ENCODE data around the gene PAK6.

Gene PAK6

DNA sequence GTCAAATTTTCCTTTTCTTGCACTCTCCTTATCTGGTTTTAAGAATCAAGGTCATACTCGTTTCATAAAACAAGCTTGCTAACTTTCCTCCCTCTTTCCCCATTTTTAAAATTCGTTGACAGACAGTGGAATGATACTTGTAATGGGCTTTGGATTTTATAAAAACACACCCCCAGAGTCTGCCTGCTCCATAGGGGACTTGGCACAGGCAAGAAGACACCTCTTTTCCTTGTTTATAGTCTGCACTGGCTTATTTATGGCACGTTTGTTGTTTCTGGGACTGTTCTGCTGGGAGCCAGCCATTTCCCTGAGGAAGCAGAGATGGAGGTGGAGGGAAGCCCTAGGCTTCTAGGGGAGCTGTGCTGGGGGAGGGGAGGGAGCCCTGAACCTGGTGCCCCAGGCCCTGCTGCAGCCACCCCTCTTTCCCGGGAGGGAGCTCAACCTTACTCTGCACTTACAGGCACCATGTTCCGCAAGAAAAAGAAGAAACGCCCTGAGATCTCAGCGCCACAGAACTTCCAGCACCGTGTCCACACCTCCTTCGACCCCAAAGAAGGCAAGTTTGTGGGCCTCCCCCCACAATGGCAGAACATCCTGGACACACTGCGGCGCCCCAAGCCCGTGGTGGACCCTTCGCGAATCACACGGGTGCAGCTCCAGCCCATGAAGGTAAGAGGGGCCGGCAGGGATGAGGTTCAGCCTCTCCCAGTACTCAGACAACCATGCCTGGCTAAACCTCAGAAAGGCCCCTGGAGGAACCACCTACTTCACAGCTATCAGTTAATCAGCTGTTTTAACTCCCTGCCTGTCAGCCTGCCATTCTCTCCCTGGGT, 25.7 kb downstream of the PAK6 start:
- H3K79me2 ChIP-seq (ENCODE audit: insufficient read depth, low read length), result no peaks in the 10 kb centered on the region
- H3F3A ChIP-seq (ENCODE audit: low read depth), result no peaks in the 10 kb centered on the region
- no peaks in the 10 kb centered on the region for H3K4me1 ChIP-seq (ENCODE audit: insufficient read depth, low read length, poor library complexity, severe bottlenecking)
- H3K4me2 ChIP-seq (ENCODE audit: low read depth, low read length, poor library complexity, severe bottlenecking), result no peak overlapping the region
- no peak overlapping the region for H3K4me3 ChIP-seq (ENCODE audit: low read length, poor library complexity, severe bottlenecking)
- TF ChIP-seq, protein P1, sequence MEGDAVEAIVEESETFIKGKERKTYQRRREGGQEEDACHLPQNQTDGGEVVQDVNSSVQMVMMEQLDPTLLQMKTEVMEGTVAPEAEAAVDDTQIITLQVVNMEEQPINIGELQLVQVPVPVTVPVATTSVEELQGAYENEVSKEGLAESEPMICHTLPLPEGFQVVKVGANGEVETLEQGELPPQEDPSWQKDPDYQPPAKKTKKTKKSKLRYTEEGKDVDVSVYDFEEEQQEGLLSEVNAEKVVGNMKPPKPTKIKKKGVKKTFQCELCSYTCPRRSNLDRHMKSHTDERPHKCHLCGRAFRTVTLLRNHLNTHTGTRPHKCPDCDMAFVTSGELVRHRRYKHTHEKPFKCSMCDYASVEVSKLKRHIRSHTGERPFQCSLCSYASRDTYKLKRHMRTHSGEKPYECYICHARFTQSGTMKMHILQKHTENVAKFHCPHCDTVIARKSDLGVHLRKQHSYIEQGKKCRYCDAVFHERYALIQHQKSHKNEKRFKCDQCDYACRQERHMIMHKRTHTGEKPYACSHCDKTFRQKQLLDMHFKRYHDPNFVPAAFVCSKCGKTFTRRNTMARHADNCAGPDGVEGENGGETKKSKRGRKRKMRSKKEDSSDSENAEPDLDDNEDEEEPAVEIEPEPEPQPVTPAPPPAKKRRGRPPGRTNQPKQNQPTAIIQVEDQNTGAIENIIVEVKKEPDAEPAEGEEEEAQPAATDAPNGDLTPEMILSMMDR (conservative IDR thresholded peaks at IDR 0.05; ENCODE audit: low read length), result no peak
- no peak for TF ChIP-seq EZH2phosphoT487 (IDR thresholded peaks at IDR 0.05; ENCODE audit: borderline replicate concordance)
- no peak overlapping the region for H3K9ac ChIP-seq (ENCODE audit: low read depth, low read length, poor library complexity, severe bottlenecking)
- no peaks in the 10 kb centered on the region for H3K9me2 ChIP-seq (replicated peaks; ENCODE audit: low read depth, low read length)
- H3K36me3 ChIP-seq (ENCODE audit: insufficient read depth, low read length), result no peaks in the 10 kb centered on the region
- no peaks in the 10 kb centered on the region for H4K20me1 ChIP-seq (ENCODE audit: insufficient read depth, low read length, poor library complexity, severe bottlenecking)
- H3K9me3 ChIP-seq (ENCODE audit: insufficient read depth, low read depth, low read length), result no peaks in the 10 kb centered on the region
- H3K27me3 ChIP-seq (ENCODE audit: insufficient read depth, low read length, poor library complexity, severe bottlenecking), result no peaks in the 10 kb centered on the region
- no peak overlapping the region for H2AFZ ChIP-seq (ENCODE audit: low read length)

DNA sequence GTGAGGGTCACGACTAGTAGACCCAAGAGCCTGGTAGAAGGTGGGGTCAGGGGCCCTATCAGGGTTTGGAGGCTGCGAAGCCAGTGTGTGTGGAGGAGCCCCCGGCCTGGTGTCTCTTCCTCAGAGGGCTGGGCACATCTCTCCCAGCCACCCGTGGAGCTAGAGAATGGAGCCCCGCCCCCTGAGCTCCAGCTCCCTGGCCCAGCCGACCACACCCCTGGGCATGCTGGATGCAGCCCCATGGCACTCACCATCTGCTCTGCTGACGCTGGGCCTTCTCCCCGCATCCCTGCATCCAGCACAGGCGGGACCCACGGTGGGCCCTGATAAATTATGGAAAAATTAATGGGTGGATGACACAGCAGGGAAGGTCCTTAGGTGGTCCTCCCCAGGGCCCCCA, 26.5 kb downstream of the PAK6 start:
- Histone ChIP-seq H3K9me2 (replicated peaks; ENCODE audit: low read depth, low read length) (no peaks in the 10 kb centered on the region), H4K20me1 (ENCODE audit: insufficient read depth, low read length, poor library complexity, severe bottlenecking) (no peaks in the 10 kb centered on the region), H3K9ac (ENCODE audit: low read depth, low read length, poor library complexity, severe bottlenecking) (no peak overlapping the region), H3K36me3 (ENCODE audit: insufficient read depth, low read length) (no peaks in the 10 kb centered on the region), H3K79me2 (ENCODE audit: insufficient read depth, low read length) (no peaks in the 10 kb centered on the region), H3F3A (ENCODE audit: low read depth) (no peaks in the 10 kb centered on the region), H3K4me2 (ENCODE audit: low read depth, low read length, poor library complexity, severe bottlenecking) (no peak overlapping the region), H2AFZ (ENCODE audit: low read length) (no peak overlapping the region), H3K27me3 (ENCODE audit: insufficient read depth, low read length, poor library complexity, severe bottlenecking) (no peaks in the 10 kb centered on the region), H3K4me1 (ENCODE audit: insufficient read depth, low read length, poor library complexity, severe bottlenecking) (no peaks in the 10 kb centered on the region), H3K4me3 (ENCODE audit: low read length, poor library complexity, severe bottlenecking) (no peak overlapping the region), H3K9me3 (ENCODE audit: insufficient read depth, low read depth, low read length) (no peaks in the 10 kb centered on the region)
- TF ChIP-seq, protein P1 (conservative IDR thresholded peaks at IDR 0.05; ENCODE audit: low read length), result no peak
- no peak for TF ChIP-seq EZH2phosphoT487 (IDR thresholded peaks at IDR 0.05; ENCODE audit: borderline replicate concordance)

DNA sequence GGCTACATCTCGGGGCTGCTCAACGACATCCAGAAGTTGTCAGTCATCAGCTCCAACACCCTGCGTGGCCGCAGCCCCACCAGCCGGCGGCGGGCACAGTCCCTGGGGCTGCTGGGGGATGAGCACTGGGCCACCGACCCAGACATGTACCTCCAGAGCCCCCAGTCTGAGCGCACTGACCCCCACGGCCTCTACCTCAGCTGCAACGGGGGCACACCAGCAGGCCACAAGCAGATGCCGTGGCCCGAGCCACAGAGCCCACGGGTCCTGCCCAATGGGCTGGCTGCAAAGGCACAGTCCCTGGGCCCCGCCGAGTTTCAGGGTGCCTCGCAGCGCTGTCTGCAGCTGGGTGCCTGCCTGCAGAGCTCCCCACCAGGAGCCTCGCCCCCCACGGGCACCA, 27.0 kb downstream of the PAK6 start:
- Histone ChIP-seq H2AFZ (ENCODE audit: low read length) (no peak overlapping the region), H3K79me2 (ENCODE audit: insufficient read depth, low read length) (no peaks in the 10 kb centered on the region), H3K4me3 (ENCODE audit: low read length, poor library complexity, severe bottlenecking) (no peak overlapping the region), H3K27me3 (ENCODE audit: insufficient read depth, low read length, poor library complexity, severe bottlenecking) (no peaks in the 10 kb centered on the region), H3K9ac (ENCODE audit: low read depth, low read length, poor library complexity, severe bottlenecking) (no peak overlapping the region), H3K36me3 (ENCODE audit: insufficient read depth, low read length) (no peaks in the 10 kb centered on the region), H3K9me2 (replicated peaks; ENCODE audit: low read depth, low read length) (no peaks in the 10 kb centered on the region), H3K9me3 (ENCODE audit: insufficient read depth, low read depth, low read length) (no peaks in the 10 kb centered on the region), H3K4me2 (ENCODE audit: low read depth, low read length, poor library complexity, severe bottlenecking) (no peak overlapping the region), H3K4me1 (ENCODE audit: insufficient read depth, low read length, poor library complexity, severe bottlenecking) (no peaks in the 10 kb centered on the region), H4K20me1 (ENCODE audit: insufficient read depth, low read length, poor library complexity, severe bottlenecking) (no peaks in the 10 kb centered on the region), H3F3A (ENCODE audit: low read depth) (no peaks in the 10 kb centered on the region)
- TF ChIP-seq EZH2phosphoT487 (IDR thresholded peaks at IDR 0.05; ENCODE audit: borderline replicate concordance), result no peak
- TF ChIP-seq, protein P1 (conservative IDR thresholded peaks at IDR 0.05; ENCODE audit: low read length), result no peak

Measured in Loucy (cell line).